Muscle layer of colon (tissue), 2 donors: ENCODE results near the gene CACNG6.

Experiments used
- H3K27ac ChIP-seq: one replicate; pipeline ENCODE4 v1.7.0; 2013; ENCODE audit warnings: low read depth, mild to moderate bottlenecking, low read length, moderate library complexity
- H3K27me3 ChIP-seq, 2 donors: one replicate each; pipeline ENCODE4 v1.7.0; 2013; ENCODE audit warnings: low read length in 2 of 2, mild to moderate bottlenecking in 2 of 2; ENCODE audit not compliant: insufficient read depth in 2 of 2, control insufficient read depth in 1 of 2
- H3K36me3 ChIP-seq: one replicate; pipeline ENCODE4 v1.7.0; 2013; ENCODE audit warnings: mild to moderate bottlenecking, low read length; ENCODE audit not compliant: insufficient read depth
- H3K4me1 ChIP-seq: one replicate; pipeline ENCODE4 v1.7.0; 2013; ENCODE audit warnings: mild to moderate bottlenecking, low read length; ENCODE audit not compliant: insufficient read depth
- H3K4me3 ChIP-seq, 2 donors: one replicate each; pipeline ENCODE4 v1.7.0; 2013; ENCODE audit warnings: low read length in 2 of 2, low read depth in 1 of 2, mild to moderate bottlenecking in 1 of 2, moderate library complexity in 1 of 2
- H3K9ac ChIP-seq: one replicate; pipeline ENCODE4 v1.7.0; 2013; ENCODE audit warnings: low read length
- H3K9me3 ChIP-seq: one replicate; pipeline ENCODE4 v1.7.0; 2013; ENCODE audit warnings: mild to moderate bottlenecking, low read length
- donor health status: abdominal sarcoma.
- donor health status: Adenocarcinoma of cecum.

The CACNG6 gene

GRCh38 chr19:53971673-53972072 is 19.8 kb upstream of the CACNG6 start:
- H3K4me3 ChIP-seq, result no peak overlapping the region
- H3K27me3 ChIP-seq, result peaks cover 5 to 6% of the 10 kb centered on the region in 2 donors
- H3K9me3 ChIP-seq, result no peaks in the 10 kb centered on the region
- no peaks in the 10 kb centered on the region for H3K36me3 ChIP-seq
- no peak overlapping the region for H3K27ac ChIP-seq
- H3K9ac ChIP-seq, result no peak overlapping the region
- H3K4me1 ChIP-seq, result no peaks in the 10 kb centered on the region

DNA sequence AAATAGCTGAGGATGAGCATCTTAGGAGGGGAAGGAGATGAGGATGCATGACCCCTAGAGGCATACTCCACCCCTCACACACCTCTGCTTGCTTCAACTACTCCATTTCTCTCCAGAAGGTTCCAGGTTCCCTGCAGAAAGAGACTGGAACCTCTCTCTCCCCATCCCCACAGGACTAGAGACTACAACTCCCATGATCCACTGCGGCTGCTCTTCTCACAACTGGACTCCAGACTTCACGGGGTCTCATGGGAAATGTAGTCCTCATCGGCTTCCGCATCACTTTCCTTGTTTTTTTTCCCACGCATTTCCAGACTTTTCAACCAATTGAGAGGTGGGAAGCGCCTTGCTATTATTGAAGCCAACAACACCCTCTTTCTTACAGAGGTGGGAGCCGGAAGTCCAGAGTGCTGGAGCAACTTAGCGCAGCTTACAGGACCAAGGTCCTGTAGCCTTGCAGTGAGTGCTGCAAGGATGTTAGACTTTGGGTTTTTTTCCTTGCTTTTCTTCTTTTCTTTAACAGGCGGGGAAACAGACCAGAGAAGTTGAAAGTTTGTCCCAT is 13.9 kb upstream of the CACNG6 start:
- H3K4me3 ChIP-seq, result peak overlapping the region in 1 of 2 donors; percentile 30

DNA sequence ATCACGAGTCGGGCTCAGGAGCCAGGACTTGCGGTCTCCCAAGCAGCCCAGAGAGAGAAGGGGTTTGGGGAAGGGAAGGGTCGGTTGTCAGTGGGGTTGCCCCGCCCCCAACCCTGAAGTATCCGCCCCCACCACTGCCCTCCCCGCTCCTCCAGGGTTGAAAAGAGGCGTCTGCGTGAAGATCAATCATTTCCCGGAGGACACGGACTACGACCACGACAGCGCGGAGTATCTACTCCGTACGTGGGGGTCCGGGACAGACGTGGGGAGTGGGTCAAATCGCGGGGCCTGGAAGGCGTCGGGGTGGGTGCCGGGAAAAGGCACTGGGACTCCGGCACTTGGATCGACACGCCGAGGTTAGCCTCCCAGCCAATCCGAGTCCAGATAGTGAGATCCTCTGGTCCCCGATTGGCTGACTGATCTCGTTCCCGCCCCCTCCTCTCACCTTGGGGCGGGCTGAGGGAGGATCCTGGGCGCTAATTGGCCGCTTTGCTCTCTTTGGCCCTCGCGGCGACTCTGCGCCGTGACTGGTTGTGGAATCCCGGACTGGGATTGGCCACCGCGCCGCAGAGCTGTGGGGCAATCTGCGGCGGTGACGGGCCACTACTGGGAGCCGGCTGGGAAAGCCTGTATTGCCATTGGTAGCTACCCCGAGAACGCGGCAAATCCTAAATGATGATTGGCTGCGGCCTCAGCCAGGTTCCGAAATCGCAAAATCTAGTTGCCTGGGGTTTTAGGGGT is 13.3 kb upstream of the CACNG6 start:
- Histone ChIP-seq H3K9ac (no peak overlapping the region), H3K9me3 (no peaks in the 10 kb centered on the region), H3K27me3 (peaks cover 34 to 50% of the 10 kb centered on the region in 2 donors), H3K36me3 (no peaks in the 10 kb centered on the region), H3K27ac (no peak overlapping the region), H3K4me3 (peak overlapping the region in 1 of 2 donors; percentile 30), H3K4me1 (no peaks in the 10 kb centered on the region)

More for the DNA sequence above, 13.9 kb upstream of the CACNG6 start:
- Histone ChIP-seq H3K27ac (no peak overlapping the region), H3K9me3 (no peaks in the 10 kb centered on the region), H3K4me1 (no peaks in the 10 kb centered on the region), H3K9ac (no peak overlapping the region), H3K36me3 (no peaks in the 10 kb centered on the region), H3K27me3 (peaks cover 33 to 49% of the 10 kb centered on the region in 2 donors)

- Histone ChIP-seq H3K27ac (no peak overlapping the region), H3K4me3 (no peak overlapping the region), H3K36me3 (no peaks in the 10 kb centered on the region), H3K4me1 (no peaks in the 10 kb centered on the region), H3K9me3 (no peaks in the 10 kb centered on the region), H3K9ac (no peak overlapping the region), H3K27me3 (peaks cover 44 to 59% of the 10 kb centered on the region in 2 donors)
These were observed 12.2 kb upstream of the CACNG6 start for GRCh38 chr19:53978975-53979801.

GRCh38 chr19:53980539-53981375 is 10.7 kb upstream of the CACNG6 start:
- Histone ChIP-seq H3K36me3 (no peaks in the 10 kb centered on the region), H3K4me3 (no peak overlapping the region), H3K27ac (no peak overlapping the region), H3K4me1 (no peaks in the 10 kb centered on the region), H3K27me3 (peaks cover 49 to 67% of the 10 kb centered on the region in 2 donors), H3K9ac (no peak overlapping the region), H3K9me3 (no peaks in the 10 kb centered on the region)

DNA sequence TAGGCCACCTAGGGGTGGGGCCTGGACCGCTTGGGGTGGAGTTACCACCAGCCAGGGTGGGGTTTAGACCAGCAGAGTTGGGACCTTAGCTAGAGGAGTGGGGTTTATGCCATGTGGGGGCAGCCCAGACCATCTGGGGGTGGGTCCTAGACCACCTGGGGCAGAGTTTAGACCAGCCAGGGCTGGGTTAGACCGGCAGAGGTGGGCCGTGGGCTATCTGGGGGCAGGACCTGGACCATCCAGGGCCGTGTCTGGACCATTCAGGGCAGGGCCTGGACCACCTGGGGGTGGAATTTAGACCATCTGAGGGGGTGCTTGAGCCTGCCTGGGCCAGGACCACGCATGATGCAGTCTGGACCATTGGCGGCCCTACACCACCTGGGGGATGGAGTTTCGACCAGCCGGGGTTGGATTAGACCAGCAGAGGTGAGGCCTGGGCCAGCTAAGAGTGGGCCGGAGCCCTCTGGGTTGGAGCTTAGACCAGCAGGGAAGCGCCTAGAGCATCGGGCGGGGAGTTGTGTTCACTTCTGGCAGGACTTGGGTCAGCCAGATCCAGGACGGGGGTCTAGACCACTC is 10.0 kb upstream of the CACNG6 start:
- Histone ChIP-seq H3K4me3 (no peak overlapping the region), H3K27me3 (peaks cover 44 to 67% of the 10 kb centered on the region in 2 donors), H3K9me3 (no peaks in the 10 kb centered on the region), H3K9ac (no peak overlapping the region), H3K4me1 (no peaks in the 10 kb centered on the region), H3K27ac (no peak overlapping the region), H3K36me3 (no peaks in the 10 kb centered on the region)

DNA sequence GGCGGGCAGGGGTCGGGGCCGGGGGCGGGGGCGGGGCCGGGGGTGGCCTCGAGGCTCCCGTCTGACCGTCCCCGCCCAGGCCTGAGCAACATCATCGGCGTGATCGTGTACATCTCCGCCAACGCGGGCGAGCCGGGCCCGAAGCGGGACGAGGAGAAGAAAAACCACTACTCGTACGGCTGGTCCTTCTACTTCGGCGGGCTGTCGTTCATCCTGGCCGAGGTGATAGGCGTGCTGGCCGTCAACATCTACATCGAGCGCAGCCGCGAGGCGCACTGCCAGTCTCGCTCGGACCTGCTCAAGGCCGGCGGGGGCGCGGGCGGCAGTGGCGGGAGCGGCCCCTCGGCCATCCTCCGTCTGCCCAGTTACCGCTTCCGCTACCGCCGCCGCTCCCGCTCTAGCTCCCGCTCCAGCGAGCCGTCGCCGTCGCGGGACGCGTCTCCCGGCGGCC is 9.4 kb upstream of the CACNG6 start:
- H3K4me1 ChIP-seq, result no peaks in the 10 kb centered on the region

GRCh38 chr19:53982611-53983010 is 8.8 kb upstream of the CACNG6 start:
- Histone ChIP-seq H3K27ac (no peak overlapping the region), H3K4me1 (no peaks in the 10 kb centered on the region), H3K9ac (no peak overlapping the region), H3K9me3 (no peaks in the 10 kb centered on the region), H3K4me3 (no peak overlapping the region), H3K27me3 (peaks cover 43 to 61% of the 10 kb centered on the region in 2 donors), H3K36me3 (no peaks in the 10 kb centered on the region)

More for the DNA sequence above, 9.4 kb upstream of the CACNG6 start:
- no peak overlapping the region for H3K27ac ChIP-seq
- no peaks in the 10 kb centered on the region for H3K36me3 ChIP-seq
- no peak overlapping the region for H3K9ac ChIP-seq
- no peak overlapping the region for H3K4me3 ChIP-seq
- H3K27me3 ChIP-seq, result peaks cover 43 to 63% of the 10 kb centered on the region in 2 donors
- H3K9me3 ChIP-seq, result no peaks in the 10 kb centered on the region

- Histone ChIP-seq H3K27me3 (peaks cover 39 to 54% of the 10 kb centered on the region in 2 donors), H3K4me3 (no peak overlapping the region), H3K27ac (no peak overlapping the region), H3K4me1 (no peaks in the 10 kb centered on the region), H3K36me3 (no peaks in the 10 kb centered on the region), H3K9me3 (no peaks in the 10 kb centered on the region), H3K9ac (no peak overlapping the region)
These were observed 7.8 kb upstream of the CACNG6 start for GRCh38 chr19:53983457-53984289.

GRCh38 chr19:53985863-53986262 is 5.6 kb upstream of the CACNG6 start:
- no peak overlapping the region for H3K9ac ChIP-seq
- H3K4me3 ChIP-seq, result no peak overlapping the region
- H3K4me1 ChIP-seq, result no peaks in the 10 kb centered on the region
- no peaks in the 10 kb centered on the region for H3K9me3 ChIP-seq
- peaks cover 24 to 39% of the 10 kb centered on the region in 2 donors for H3K27me3 ChIP-seq
- no peak overlapping the region for H3K27ac ChIP-seq
- no peaks in the 10 kb centered on the region for H3K36me3 ChIP-seq
